Measurements from ENCODE around the gene SIM1. TPM values are rescaled to one million over a fixed set of nuclear protein-coding genes. Genes with fewer than 3 reads are reported as not detected.

SIM1 gene
- total RNA-seq, 1 donor from 2014 or later = not detected

DNA sequence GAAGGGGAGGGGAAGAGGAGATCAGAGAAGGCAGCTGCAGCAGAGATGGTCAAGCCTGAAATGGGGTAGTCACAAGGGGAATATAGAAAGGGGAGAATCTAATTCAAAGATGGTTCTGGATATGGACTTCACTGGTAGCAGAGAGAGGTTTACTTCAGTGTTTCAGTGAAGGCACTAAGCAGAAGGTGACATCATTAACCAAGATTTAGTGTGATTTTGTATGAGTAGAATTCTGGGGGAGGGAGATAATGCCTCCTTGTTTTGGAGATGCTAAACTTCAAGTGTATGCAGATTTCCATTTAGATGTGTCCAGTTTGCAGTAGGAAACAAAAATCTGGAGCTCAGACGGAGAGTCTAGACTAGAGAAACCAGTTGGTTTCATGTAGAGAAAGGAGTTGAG is 13.1 kb downstream of the SIM1 start:
- Mint-ChIP-seq H3K27ac (no peak overlapping the region), H3K9me3 (peaks cover 6% of the 10 kb centered on the region), H3K36me3 (no peaks in the 10 kb centered on the region), H3K27me3 (ENCODE audit: insufficient read depth, low read depth) (peaks cover 45% of the 10 kb centered on the region), H3K4me1 (peaks cover 21% of the 10 kb centered on the region), H3K4me3 (no peak overlapping the region)
- Histone ChIP-seq H3K79me2 (ENCODE audit: low read depth) (no peaks in the 10 kb centered on the region), H2AFZ (replicated peaks) (no peak overlapping the region), H3F3A (ENCODE audit: low read depth) (peaks cover 18% of the 10 kb centered on the region), H3K4me1 (peaks cover 27% of the 10 kb centered on the region), H3K27ac (no peak overlapping the region), H3K9me3 (ENCODE audit: low read depth) (no peaks in the 10 kb centered on the region), H3K36me3 (no peaks in the 10 kb centered on the region), H3K4me2 (no peak overlapping the region), H3K9ac (no peak overlapping the region), H3K27me3 (peaks cover 100% of the 10 kb centered on the region), H4K20me1 (ENCODE audit: low read depth) (peaks cover 51% of the 10 kb centered on the region), H3K4me3 (no peak overlapping the region)
- no peak for DNase-seq (ENCODE audit: low spot score)
- TF ChIP-seq, protein P1, sequence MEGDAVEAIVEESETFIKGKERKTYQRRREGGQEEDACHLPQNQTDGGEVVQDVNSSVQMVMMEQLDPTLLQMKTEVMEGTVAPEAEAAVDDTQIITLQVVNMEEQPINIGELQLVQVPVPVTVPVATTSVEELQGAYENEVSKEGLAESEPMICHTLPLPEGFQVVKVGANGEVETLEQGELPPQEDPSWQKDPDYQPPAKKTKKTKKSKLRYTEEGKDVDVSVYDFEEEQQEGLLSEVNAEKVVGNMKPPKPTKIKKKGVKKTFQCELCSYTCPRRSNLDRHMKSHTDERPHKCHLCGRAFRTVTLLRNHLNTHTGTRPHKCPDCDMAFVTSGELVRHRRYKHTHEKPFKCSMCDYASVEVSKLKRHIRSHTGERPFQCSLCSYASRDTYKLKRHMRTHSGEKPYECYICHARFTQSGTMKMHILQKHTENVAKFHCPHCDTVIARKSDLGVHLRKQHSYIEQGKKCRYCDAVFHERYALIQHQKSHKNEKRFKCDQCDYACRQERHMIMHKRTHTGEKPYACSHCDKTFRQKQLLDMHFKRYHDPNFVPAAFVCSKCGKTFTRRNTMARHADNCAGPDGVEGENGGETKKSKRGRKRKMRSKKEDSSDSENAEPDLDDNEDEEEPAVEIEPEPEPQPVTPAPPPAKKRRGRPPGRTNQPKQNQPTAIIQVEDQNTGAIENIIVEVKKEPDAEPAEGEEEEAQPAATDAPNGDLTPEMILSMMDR (IDR thresholded peaks at IDR 0.05) = no peak
- TF ChIP-seq EZH2phosphoT487 (IDR thresholded peaks at IDR 0.05) = no peak
- no peak for TF ChIP-seq EZH2 (IDR thresholded peaks at IDR 0.05)

DNA sequence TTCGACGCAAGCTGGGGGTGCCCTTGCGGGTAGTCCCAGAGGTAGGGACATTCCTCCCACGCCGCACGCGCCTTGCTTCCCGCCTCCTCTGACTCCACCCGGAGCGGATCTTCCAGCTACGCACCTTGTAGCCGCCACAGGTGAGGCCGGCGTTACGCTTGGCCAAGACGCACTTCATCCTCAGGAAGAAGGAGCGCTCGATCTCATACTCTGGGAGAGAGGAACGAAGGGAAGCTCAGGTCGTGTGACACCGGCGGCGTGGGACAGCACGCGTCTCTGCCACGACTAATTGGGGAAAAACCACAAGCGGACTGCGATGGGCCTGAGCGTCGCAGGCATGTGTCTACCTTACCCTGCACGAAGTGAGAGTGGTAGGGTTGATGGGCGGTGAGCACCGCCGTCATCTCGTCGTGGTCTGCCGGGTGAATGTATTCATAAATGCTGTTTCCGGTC is 15.5 kb downstream of the SIM1 start:
- Mint-ChIP-seq H3K27ac (no peak overlapping the region), H3K36me3 (no peaks in the 10 kb centered on the region), H3K27me3 (ENCODE audit: insufficient read depth, low read depth) (peaks cover 23% of the 10 kb centered on the region), H3K4me1 (peaks cover 5% of the 10 kb centered on the region), H3K9me3 (peaks cover 6% of the 10 kb centered on the region), H3K4me3 (no peak overlapping the region)
- Histone ChIP-seq H3K79me2 (ENCODE audit: low read depth) (no peaks in the 10 kb centered on the region), H3K27me3 (peaks cover 100% of the 10 kb centered on the region), H3K4me1 (peaks cover 7% of the 10 kb centered on the region), H3K36me3 (no peaks in the 10 kb centered on the region), H2AFZ (replicated peaks) (no peak overlapping the region), H3K4me3 (no peak overlapping the region), H3K27ac (no peak overlapping the region), H3F3A (ENCODE audit: low read depth) (no peaks in the 10 kb centered on the region), H3K9me3 (ENCODE audit: low read depth) (no peaks in the 10 kb centered on the region), H4K20me1 (ENCODE audit: low read depth) (peaks cover 31% of the 10 kb centered on the region), H3K4me2 (no peak overlapping the region), H3K9ac (no peak overlapping the region)
- TF ChIP-seq, protein P1 (IDR thresholded peaks at IDR 0.05) = no peak
- TF ChIP-seq EZH2phosphoT487 (IDR thresholded peaks at IDR 0.05) (peak; percentile 85), EZH2 (IDR thresholded peaks at IDR 0.05) (peak; percentile 81)
- DNase-seq (ENCODE audit: low spot score) = no peak

DNA sequence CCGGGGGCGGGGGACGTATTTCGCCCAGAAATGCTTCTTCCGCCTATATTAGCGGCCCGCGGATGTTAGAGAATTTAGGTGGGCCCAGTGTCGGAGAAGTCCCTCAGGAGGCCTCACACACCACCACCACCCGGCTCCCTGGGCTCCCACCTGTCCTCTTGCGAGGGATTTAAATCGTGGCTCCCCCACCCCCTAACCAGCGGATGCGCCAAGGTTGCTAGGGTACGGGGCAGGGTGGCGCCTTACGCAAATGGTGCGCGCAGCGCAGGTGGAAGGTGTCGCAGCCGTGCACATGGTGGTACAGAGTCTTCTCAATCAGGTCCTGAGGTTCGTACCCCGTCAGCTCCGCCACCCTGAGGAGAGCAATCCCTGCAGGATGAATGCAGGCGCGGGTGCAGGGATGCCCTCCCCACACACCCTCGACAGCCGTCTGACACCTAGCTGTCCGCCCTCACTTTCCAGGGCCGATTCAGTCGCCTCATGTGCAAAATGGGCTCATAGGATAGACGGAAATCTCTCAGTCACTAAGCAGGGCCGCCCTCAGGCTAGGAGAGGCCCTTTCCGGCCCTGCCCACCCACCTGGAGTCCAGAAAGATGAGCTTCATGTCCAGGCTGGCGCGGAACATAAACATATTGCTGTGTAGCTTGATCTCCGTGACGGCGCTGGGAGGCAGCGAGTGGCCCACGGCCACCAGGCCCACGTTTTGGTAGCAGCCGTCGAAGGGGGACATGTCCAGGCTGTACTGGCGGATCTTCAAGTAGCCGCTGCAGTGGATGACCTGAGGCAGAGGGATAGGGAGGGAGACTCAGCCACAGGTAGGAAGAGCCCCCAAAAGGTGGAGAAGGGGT is 16.6 kb downstream of the SIM1 start:
- no peak overlapping the region for H2AFZ ChIP-seq (replicated peaks)
- no peaks in the 10 kb centered on the region for H3K79me2 ChIP-seq (ENCODE audit: low read depth)
- H3K27me3 ChIP-seq = peaks cover 100% of the 10 kb centered on the region
- Mint-ChIP-seq H3K36me3 (no peaks in the 10 kb centered on the region), H3K4me3 (no peak overlapping the region), H3K27ac (no peak overlapping the region), H3K9me3 (peaks cover 6% of the 10 kb centered on the region), H3K27me3 (ENCODE audit: insufficient read depth, low read depth) (peaks cover 16% of the 10 kb centered on the region), H3K4me1 (no peaks in the 10 kb centered on the region)
- H3K36me3 ChIP-seq = no peaks in the 10 kb centered on the region
- peaks cover 20% of the 10 kb centered on the region for H4K20me1 ChIP-seq (ENCODE audit: low read depth)
- H3K4me3 ChIP-seq = no peak overlapping the region
- no peaks in the 10 kb centered on the region for H3F3A ChIP-seq (ENCODE audit: low read depth)
- DNase-seq (ENCODE audit: low spot score) = no peak
- peak; percentile 82 for TF ChIP-seq EZH2 (IDR thresholded peaks at IDR 0.05)
- TF ChIP-seq, protein P1 (IDR thresholded peaks at IDR 0.05) = no peak
- peak; percentile 82 for TF ChIP-seq EZH2phosphoT487 (IDR thresholded peaks at IDR 0.05)
- H3K9ac ChIP-seq = no peak overlapping the region
- H3K4me1 ChIP-seq = no peaks in the 10 kb centered on the region
- H3K9me3 ChIP-seq (ENCODE audit: low read depth) = no peaks in the 10 kb centered on the region
- H3K27ac ChIP-seq = no peak overlapping the region
- no peak overlapping the region for H3K4me2 ChIP-seq

Measured in neural progenitor cell (in vitro differentiated cells).